HG02610 (cell line): Measurements from ENCODE around the gene RIPPLY1.
"Not testable (repeated sequence)": the region's sequence is repeated elsewhere in the genome, so short reads cannot be mapped to it uniquely, and the experiment has no call there.

Source experiments
- ATAC-seq: cut with Tn5 transposase; IDR thresholded peaks from one replicate; pipeline ENCODE4 v1.9.1; 2021; ENCODE audit warnings: mild to moderate bottlenecking, moderate library complexity; ENCODE audit not compliant: unreplicated experiment

Gene RIPPLY1

GRCh38 chrX:106912864-106913263 is 9.7 kb upstream of the RIPPLY1 start:
- no peak for ATAC-seq

- no peak for ATAC-seq
These were observed 3.2 kb upstream of the RIPPLY1 start for GRCh38 chrX:106906361-106906760.

GRCh38 chrX:106905064-106905708 is 2.0 kb upstream of the RIPPLY1 start:
- no peak for ATAC-seq

- ATAC-seq = no peak
These were observed 851 bp upstream of the RIPPLY1 start for GRCh38 chrX:106903856-106904528.

- ATAC-seq = no peak
These were observed 457 bp downstream of the RIPPLY1 start for GRCh38 chrX:106902684-106903083.

- ATAC-seq = no peak
These were observed 1.3 kb downstream of the RIPPLY1 start for GRCh38 chrX:106901781-106902219.

GRCh38 chrX:106901341-106901740 is 1.8 kb downstream of the RIPPLY1 start:
- ATAC-seq = no peak

- no peak for ATAC-seq
These were observed 3.3 kb downstream of the RIPPLY1 start for GRCh38 chrX:106899841-106900240.

- no peak for ATAC-seq
These were observed 3.9 kb downstream of the RIPPLY1 start for GRCh38 chrX:106899276-106899675.

GRCh38 chrX:106898462-106898861 is 4.7 kb downstream of the RIPPLY1 start:
- ATAC-seq = peak; percentile 60

GRCh38 chrX:106897259-106897658 is 5.9 kb downstream of the RIPPLY1 start:
- no peak for ATAC-seq

GRCh38 chrX:106894978-106895452 is 8.1 kb downstream of the RIPPLY1 start:
- ATAC-seq = no peak

GRCh38 chrX:106894392-106894909 is 8.7 kb downstream of the RIPPLY1 start:
- peak; percentile 77 for ATAC-seq

GRCh38 chrX:106891762-106892460 is 11.2 kb downstream of the RIPPLY1 start:
- ATAC-seq = no peak

GRCh38 chrX:106889468-106889867 is 13.7 kb downstream of the RIPPLY1 start:
- no peak for ATAC-seq

- no peak for ATAC-seq
These were observed 28.0 kb downstream of the RIPPLY1 start for GRCh38 chrX:106875151-106875550.

- no peak for ATAC-seq
These were observed 29.1 kb downstream of the RIPPLY1 start for GRCh38 chrX:106874075-106874474.

- ATAC-seq = not testable (repeated sequence)
These were observed 30.3 kb downstream of the RIPPLY1 start for GRCh38 chrX:106872796-106873195.

GRCh38 chrX:106863697-106864096 is 39.4 kb downstream of the RIPPLY1 start:
- no peak for ATAC-seq

- ATAC-seq = no peak
These were observed 40.0 kb downstream of the RIPPLY1 start for GRCh38 chrX:106862972-106863688.
